SU-DHL-6 (cell line): Measurements from ENCODE around the gene MTA3.
A peak's percentile ranks its signal among the peaks of the same experiment; 100 is the strongest.

Experiments
- H2AFZ ChIP-seq: fragments of 200-600 bp; sonication (generic); 2 replicates; pipeline ENCODE4 v1.6.1; 2014; ENCODE audit warnings: low read depth, mild to moderate bottlenecking, moderate library complexity, mixed read lengths, antibody characterized with exemption, low read length; ENCODE audit not compliant: severe bottlenecking
- H3F3A ChIP-seq: fragments of 200-600 bp; shearing (Covaris generic); 2 replicates; pipeline ENCODE4 v1.6.0; 2016; ENCODE audit warnings: antibody characterized with exemption, mild to moderate bottlenecking; ENCODE audit not compliant: insufficient read depth
- H3K27ac ChIP-seq: fragments of 200-600 bp; sonication (generic); 2 replicates; pipeline ENCODE4 v1.5.1; 2016; ENCODE audit warnings: low read depth, mild to moderate bottlenecking, low read length, moderate library complexity, mixed read lengths
- H3K27me3 ChIP-seq: fragments of 200-600 bp; sonication (generic), shearing (Covaris generic); 2 replicates; pipeline ENCODE4 v1.6.0; 2014; ENCODE audit warnings: mild to moderate bottlenecking, low read length
- H3K36me3 ChIP-seq: fragments of 200-600 bp; sonication (generic); 2 replicates; pipeline ENCODE4 v1.6.1; 2014; ENCODE audit warnings: mild to moderate bottlenecking, low read length, mixed read lengths
- H3K4me2 ChIP-seq: fragments of 300-600, 200-600 bp; shearing (Covaris generic), sonication (generic); 2 replicates; pipeline ENCODE4 v1.6.0; 2014; ENCODE audit warnings: low read length, low read depth, mild to moderate bottlenecking; ENCODE audit not compliant: poor library complexity, severe bottlenecking
- H3K4me3 ChIP-seq: fragments of 200-600 bp; sonication (generic); 2 replicates; pipeline ENCODE4 v1.5.1; 2014; ENCODE audit warnings: antibody characterized with exemption, low read length, mild to moderate bottlenecking, mixed read lengths; ENCODE audit not compliant: insufficient read depth, poor library complexity, severe bottlenecking
- H3K79me2 ChIP-seq: fragments of 200-600 bp; sonication (generic); 2 replicates; pipeline ENCODE4 v1.6.1; 2014; ENCODE audit warnings: mild to moderate bottlenecking, low read length, moderate library complexity; ENCODE audit not compliant: insufficient read depth
- H3K9ac ChIP-seq: fragments of 200-600 bp; sonication (generic); 2 replicates; pipeline ENCODE4 v1.7.0; 2014; ENCODE audit warnings: mild to moderate bottlenecking, low read length
- H3K9me2 ChIP-seq: fragments of 200-600 bp; sonication (generic); replicated peaks from 2 replicates; pipeline ENCODE4 v1.6.1; 2014; ENCODE audit warnings: low read length; ENCODE audit not compliant: insufficient read depth
- H3K9me3 ChIP-seq: fragments of 200-600 bp; sonication (generic); 2 replicates; pipeline ENCODE4 v1.6.1; 2014; ENCODE audit warnings: low read length, mixed read lengths; ENCODE audit not compliant: insufficient read depth
- H4K20me1 ChIP-seq: fragments of 200-600 bp; sonication (generic); 2 replicates; pipeline ENCODE4 v1.6.1; 2014; ENCODE audit warnings: low read depth, mild to moderate bottlenecking, antibody characterized with exemption, low read length, moderate library complexity, mixed read lengths
- CTCF ChIP-seq: fragments of 200-600 bp; sonication (generic); IDR thresholded peaks from one replicate; pipeline ENCODE4 v1.5.1; 2017; ENCODE audit warnings: antibody characterized with exemption, mild to moderate bottlenecking, low read length, moderate library complexity; ENCODE audit not compliant: insufficient read depth, poor library complexity, severe bottlenecking
- EZH2phosphoT487 ChIP-seq: fragments of 200-600 bp; sonication (generic), shearing (Covaris generic); conservative IDR thresholded peaks from 2 replicates; pipeline ENCODE4 v1.6.1; 2018; ENCODE audit warnings: mild to moderate bottlenecking, antibody characterized with exemption, low read length, moderate library complexity, mixed read lengths

MTA3 gene

GRCh38 chr2:42567806-42568400, 529 bp upstream of the MTA3 start:
- H3K9me2 ChIP-seq, result no peaks in the 10 kb centered on the region
- peaks cover 31% of the 10 kb centered on the region for H3K79me2 ChIP-seq
- H3K9me3 ChIP-seq, result no peaks in the 10 kb centered on the region
- H4K20me1 ChIP-seq, result no peaks in the 10 kb centered on the region
- peak overlapping the region; percentile 66 for H3K4me2 ChIP-seq
- H3K27ac ChIP-seq, result peak overlapping the region; percentile 95
- no peak for TF ChIP-seq EZH2phosphoT487
- TF ChIP-seq CTCF, result no peak
- no peaks in the 10 kb centered on the region for H3K27me3 ChIP-seq
- peak overlapping the region; percentile 85 for H3K9ac ChIP-seq
- H2AFZ ChIP-seq, result no peak overlapping the region
- 0 out of 2 replicates have a peak, but pooled peaks cover 4% of the 10 kb centered on the region for H3K36me3 ChIP-seq
- peak overlapping the region; percentile 35 for H3K4me3 ChIP-seq
- peaks cover 39% of the 10 kb centered on the region for H3F3A ChIP-seq

- Histone ChIP-seq H3K27ac (peak overlapping the region; percentile 95), H3K9ac (peak overlapping the region; percentile 85), H3K27me3 (no peaks in the 10 kb centered on the region), H3F3A (peaks cover 37% of the 10 kb centered on the region), H3K4me3 (peak overlapping the region; percentile 87), H3K9me2 (no peaks in the 10 kb centered on the region), H3K79me2 (peaks cover 38% of the 10 kb centered on the region), H4K20me1 (no peaks in the 10 kb centered on the region), H2AFZ (no peak overlapping the region), H3K4me2 (peak overlapping the region; percentile 88), H3K36me3 (0 out of 2 replicates have a peak, but pooled peaks cover 4% of the 10 kb centered on the region), H3K9me3 (no peaks in the 10 kb centered on the region)
- TF ChIP-seq CTCF, result no peak
- no peak for TF ChIP-seq EZH2phosphoT487
Measured at GRCh38 chr2:42569116-42569711, 782 bp downstream of the MTA3 start.

GRCh38 chr2:42569883-42570282, 1.5 kb downstream of the MTA3 start:
- Histone ChIP-seq H3F3A (peaks cover 32% of the 10 kb centered on the region), H3K36me3 (0 out of 2 replicates have a peak, but pooled peaks cover 8% of the 10 kb centered on the region), H3K4me2 (peak overlapping the region; percentile 88), H4K20me1 (no peaks in the 10 kb centered on the region), H2AFZ (no peak overlapping the region), H3K79me2 (peaks cover 44% of the 10 kb centered on the region), H3K27ac (peak overlapping the region; percentile 95), H3K9me2 (no peaks in the 10 kb centered on the region), H3K27me3 (no peaks in the 10 kb centered on the region), H3K4me3 (peak overlapping the region; percentile 87), H3K9ac (peak overlapping the region; percentile 85), H3K9me3 (no peaks in the 10 kb centered on the region)
- TF ChIP-seq CTCF (no peak), EZH2phosphoT487 (no peak)
